Activated naive CD8-positive, alpha-beta T cell (primary cell): ENCODE results near the gene CMC2.

Source experiments
- H3K27ac Mint-ChIP-seq: one replicate; pipeline ENCODE4 v1.8.0; 2021; ENCODE audit warnings: mixed read lengths
- H3K27me3 Mint-ChIP-seq: one replicate; pipeline ENCODE4 v1.8.0; 2021; ENCODE audit warnings: mixed read lengths
- H3K36me3 Mint-ChIP-seq: one replicate; pipeline ENCODE4 v1.8.0; 2021; ENCODE audit warnings: mixed read lengths
- H3K4me1 Mint-ChIP-seq: one replicate; pipeline ENCODE4 v1.8.0; 2021; ENCODE audit warnings: low read depth, mixed read lengths
- H3K4me3 Mint-ChIP-seq: one replicate; pipeline ENCODE4 v1.8.0; 2021; ENCODE audit warnings: mild to moderate bottlenecking, mixed read lengths
- H3K9me3 Mint-ChIP-seq: one replicate; pipeline ENCODE4 v1.8.0; 2021; ENCODE audit warnings: low read depth, mixed read lengths

CMC2 gene

DNA sequence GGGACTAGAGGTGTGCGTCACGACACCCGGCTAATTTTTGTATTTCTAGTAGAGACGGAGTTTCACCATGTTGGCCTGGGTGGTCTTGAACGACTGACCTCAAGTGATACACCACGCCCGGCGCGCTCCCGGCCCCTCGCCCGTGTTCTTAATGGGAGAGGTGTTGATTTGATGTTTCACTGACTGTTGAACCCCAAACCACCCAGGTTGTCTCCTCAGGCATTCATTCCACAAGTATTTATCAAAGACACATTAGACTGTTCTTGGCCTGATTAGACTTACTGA lies 1.8 kb upstream of the CMC2 start:
- H3K36me3 Mint-ChIP-seq, result peaks cover 4% of the 10 kb centered on the region
- H3K9me3 Mint-ChIP-seq, result no peaks in the 10 kb centered on the region
- H3K4me3 Mint-ChIP-seq, result peak overlapping the region; percentile 99
- H3K4me1 Mint-ChIP-seq, result peaks cover 33% of the 10 kb centered on the region
- H3K27me3 Mint-ChIP-seq, result no peaks in the 10 kb centered on the region
- peak overlapping the region; percentile 100 for H3K27ac Mint-ChIP-seq

GRCh38 chr16:81006211-81006812 lies 373 bp downstream of the CMC2 start:
- Mint-ChIP-seq H3K4me1 (peaks cover 50% of the 10 kb centered on the region), H3K9me3 (no peaks in the 10 kb centered on the region), H3K27ac (peak overlapping the region; percentile 100), H3K36me3 (peaks cover 5% of the 10 kb centered on the region), H3K27me3 (no peaks in the 10 kb centered on the region), H3K4me3 (peak overlapping the region; percentile 99)

- H3K27me3 Mint-ChIP-seq, result no peaks in the 10 kb centered on the region
- no peaks in the 10 kb centered on the region for H3K9me3 Mint-ChIP-seq
- H3K36me3 Mint-ChIP-seq, result peaks cover 6% of the 10 kb centered on the region
- peaks cover 51% of the 10 kb centered on the region for H3K4me1 Mint-ChIP-seq
- peak overlapping the region; percentile 99 for H3K4me3 Mint-ChIP-seq
- H3K27ac Mint-ChIP-seq, result peak overlapping the region; percentile 100
Measured at GRCh38 chr16:81005610-81006161, 999 bp downstream of the CMC2 start.

- Mint-ChIP-seq H3K27me3 (no peaks in the 10 kb centered on the region), H3K27ac (peak overlapping the region; percentile 89), H3K9me3 (no peaks in the 10 kb centered on the region), H3K4me1 (peaks cover 58% of the 10 kb centered on the region), H3K36me3 (peaks cover 8% of the 10 kb centered on the region), H3K4me3 (peak overlapping the region; percentile 81)
Measured at GRCh38 chr16:81004646-81005353, 1.9 kb downstream of the CMC2 start.

- Mint-ChIP-seq H3K4me3 (peak overlapping the region; percentile 81), H3K9me3 (no peaks in the 10 kb centered on the region), H3K27ac (peak overlapping the region; percentile 89), H3K27me3 (no peaks in the 10 kb centered on the region), H3K36me3 (peaks cover 8% of the 10 kb centered on the region), H3K4me1 (peaks cover 66% of the 10 kb centered on the region)
Measured at GRCh38 chr16:81003610-81004460, 2.9 kb downstream of the CMC2 start.

DNA sequence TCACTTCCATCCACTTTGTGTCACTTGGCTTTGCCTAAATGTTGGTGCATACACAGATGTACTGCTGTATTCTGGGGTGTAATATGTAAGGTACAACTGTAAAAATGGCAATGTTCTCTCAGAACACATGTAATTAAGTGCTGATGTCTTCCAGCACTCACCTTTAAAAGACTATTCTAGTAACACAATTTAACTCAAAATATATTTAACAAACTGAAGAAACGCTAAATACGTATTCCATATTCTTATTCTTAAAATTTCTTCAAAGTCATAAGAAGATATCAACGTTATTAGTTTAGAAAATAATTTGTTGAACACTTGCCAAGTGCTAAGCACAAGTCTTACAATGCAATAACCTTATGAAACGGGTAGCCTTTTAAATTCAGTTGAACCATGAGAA lies 3.6 kb downstream of the CMC2 start:
- H3K9me3 Mint-ChIP-seq, result no peaks in the 10 kb centered on the region
- peaks cover 71% of the 10 kb centered on the region for H3K4me1 Mint-ChIP-seq
- peak overlapping the region; percentile 89 for H3K27ac Mint-ChIP-seq
- no peaks in the 10 kb centered on the region for H3K27me3 Mint-ChIP-seq
- peak overlapping the region; percentile 4 for H3K4me3 Mint-ChIP-seq
- peaks cover 8% of the 10 kb centered on the region for H3K36me3 Mint-ChIP-seq

- no peaks in the 10 kb centered on the region for H3K9me3 Mint-ChIP-seq
- no peaks in the 10 kb centered on the region for H3K27me3 Mint-ChIP-seq
Measured at GRCh38 chr16:81001330-81001729, 5.4 kb downstream of the CMC2 start.

DNA sequence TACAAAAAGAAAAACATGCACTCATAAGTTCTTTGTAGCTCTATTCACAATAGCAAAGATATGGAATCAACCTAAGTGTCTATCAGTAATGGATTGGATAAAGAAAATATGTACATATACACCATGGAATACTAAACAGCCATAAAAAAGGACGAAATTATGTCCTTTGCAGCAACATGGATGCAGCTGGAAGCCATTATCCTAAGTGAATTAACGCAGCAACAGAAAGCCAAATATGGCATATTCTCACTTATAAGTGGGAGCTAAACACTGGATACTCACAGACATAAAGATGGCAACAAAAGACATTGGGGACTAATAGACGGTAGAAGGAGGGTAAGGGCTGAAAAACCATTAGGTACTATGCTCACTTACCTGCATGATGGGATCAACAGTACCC lies 5.8 kb downstream of the CMC2 start:
- no peaks in the 10 kb centered on the region for H3K9me3 Mint-ChIP-seq
- no peak overlapping the region for H3K27ac Mint-ChIP-seq
- no peaks in the 10 kb centered on the region for H3K27me3 Mint-ChIP-seq
- H3K4me3 Mint-ChIP-seq, result no peak overlapping the region
- peaks cover 78% of the 10 kb centered on the region for H3K4me1 Mint-ChIP-seq
- H3K36me3 Mint-ChIP-seq, result peaks cover 8% of the 10 kb centered on the region

More at GRCh38 chr16:81001330-81001729, 5.4 kb downstream of the CMC2 start:
- H3K27ac Mint-ChIP-seq, result no peak overlapping the region
- no peak overlapping the region for H3K4me3 Mint-ChIP-seq
- H3K36me3 Mint-ChIP-seq, result peaks cover 8% of the 10 kb centered on the region
- peaks cover 82% of the 10 kb centered on the region for H3K4me1 Mint-ChIP-seq

DNA sequence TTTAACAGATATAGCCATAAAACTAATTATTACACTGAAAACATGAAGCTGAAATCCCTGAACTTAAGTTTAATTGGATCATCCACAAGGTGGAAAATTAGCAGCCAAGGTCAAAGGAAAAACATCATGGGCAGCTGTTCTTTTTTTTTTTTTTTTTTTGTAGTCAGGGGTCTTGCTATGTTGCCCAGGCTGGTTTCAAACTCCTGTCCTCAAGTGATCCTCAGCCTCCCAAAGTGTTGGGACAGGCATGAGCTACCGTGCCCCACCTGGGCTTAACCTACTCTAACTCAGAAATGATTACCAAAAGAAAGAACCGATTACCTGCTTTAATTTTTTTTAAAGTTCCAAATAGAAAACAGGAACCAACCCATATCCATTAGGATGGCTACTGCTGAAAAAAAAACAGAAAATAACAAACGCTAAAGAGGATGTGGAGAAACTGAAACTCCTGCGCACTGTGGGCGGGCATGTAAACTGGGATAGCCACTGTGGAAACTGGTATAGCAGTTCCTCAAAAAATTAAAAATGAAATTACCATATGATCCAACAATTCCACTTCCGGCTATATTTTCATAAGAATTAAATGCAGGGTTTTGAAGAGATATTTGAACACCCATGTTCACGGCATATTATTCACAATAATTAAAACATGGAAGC lies 8.6 kb downstream of the CMC2 start:
- Mint-ChIP-seq H3K4me3 (peak overlapping the region; percentile 38), H3K27ac (peak overlapping the region; percentile 92), H3K9me3 (no peaks in the 10 kb centered on the region), H3K36me3 (peaks cover 14% of the 10 kb centered on the region), H3K4me1 (peaks cover 72% of the 10 kb centered on the region), H3K27me3 (no peaks in the 10 kb centered on the region)

DNA sequence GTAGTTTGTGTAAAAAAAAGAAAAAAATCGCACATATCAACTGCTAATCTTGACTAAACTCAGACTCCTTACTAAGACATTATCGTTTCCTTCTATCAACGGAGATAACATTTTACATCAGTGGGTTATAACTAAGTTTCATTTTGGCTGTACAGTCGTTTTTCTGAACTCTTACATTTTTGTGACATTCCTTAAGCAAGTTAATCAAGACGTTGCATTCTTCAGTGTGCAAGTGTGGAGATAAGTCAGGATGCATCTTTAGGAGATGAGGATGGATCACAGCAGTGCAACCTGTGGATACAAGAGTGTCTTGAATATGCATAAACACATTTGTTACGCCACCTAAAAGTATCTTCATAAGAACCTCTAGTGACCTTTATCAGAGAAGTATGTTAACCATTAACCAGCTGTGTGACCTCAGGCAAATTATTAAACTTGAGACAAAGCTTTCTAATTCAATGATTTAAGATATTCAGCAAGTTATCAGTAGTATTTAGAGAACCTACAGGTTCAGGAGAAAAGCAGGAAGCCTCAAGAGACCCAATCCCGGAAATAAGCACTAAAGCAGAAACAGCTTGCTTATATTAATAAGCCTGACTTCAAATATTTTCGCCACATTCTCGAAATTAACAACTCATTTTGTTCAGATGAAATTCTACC lies 9.4 kb downstream of the CMC2 start:
- Mint-ChIP-seq H3K4me1 (peaks cover 70% of the 10 kb centered on the region), H3K27ac (peak overlapping the region; percentile 92), H3K36me3 (peaks cover 14% of the 10 kb centered on the region), H3K9me3 (no peaks in the 10 kb centered on the region), H3K27me3 (no peaks in the 10 kb centered on the region), H3K4me3 (peak overlapping the region; percentile 90)

GRCh38 chr16:80996688-80997138 lies 10.0 kb downstream of the CMC2 start:
- Mint-ChIP-seq H3K4me3 (peak overlapping the region; percentile 90), H3K9me3 (no peaks in the 10 kb centered on the region), H3K36me3 (peaks cover 14% of the 10 kb centered on the region), H3K27me3 (no peaks in the 10 kb centered on the region), H3K27ac (peak overlapping the region; percentile 92), H3K4me1 (peaks cover 67% of the 10 kb centered on the region)

- peaks cover 11% of the 10 kb centered on the region for H3K36me3 Mint-ChIP-seq
- peaks cover 56% of the 10 kb centered on the region for H3K4me1 Mint-ChIP-seq
Measured at GRCh38 chr16:80994451-80994850, 12.2 kb downstream of the CMC2 start.

GRCh38 chr16:80993834-80994233 lies 12.9 kb downstream of the CMC2 start:
- Mint-ChIP-seq H3K27me3 (no peaks in the 10 kb centered on the region), H3K4me3 (no peak overlapping the region), H3K4me1 (peaks cover 50% of the 10 kb centered on the region), H3K9me3 (no peaks in the 10 kb centered on the region), H3K36me3 (peaks cover 12% of the 10 kb centered on the region), H3K27ac (no peak overlapping the region)

More at GRCh38 chr16:80994451-80994850, 12.2 kb downstream of the CMC2 start:
- Mint-ChIP-seq H3K4me3 (no peak overlapping the region), H3K9me3 (no peaks in the 10 kb centered on the region), H3K27me3 (no peaks in the 10 kb centered on the region), H3K27ac (no peak overlapping the region)

DNA sequence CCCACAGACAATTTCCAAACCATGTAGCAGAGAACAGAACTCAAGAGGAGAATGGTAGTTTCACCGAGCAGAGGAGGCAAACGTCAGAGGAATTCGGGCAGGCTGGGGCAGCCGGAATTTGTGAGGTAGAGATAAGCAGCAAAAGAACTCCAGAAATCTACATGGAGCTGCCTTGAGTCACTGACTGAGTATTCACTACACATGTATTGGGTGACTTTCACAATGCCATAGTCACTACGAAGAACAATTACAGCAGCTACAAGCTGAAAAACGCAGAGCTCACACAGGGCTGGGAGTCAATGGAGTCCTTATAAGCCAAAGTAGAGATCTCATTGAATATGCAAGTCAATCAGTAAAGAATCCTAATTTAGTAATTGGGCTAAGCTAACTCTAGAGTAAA lies 13.4 kb downstream of the CMC2 start:
- peaks cover 46% of the 10 kb centered on the region for H3K4me1 Mint-ChIP-seq
- no peaks in the 10 kb centered on the region for H3K27me3 Mint-ChIP-seq
- H3K36me3 Mint-ChIP-seq, result peaks cover 12% of the 10 kb centered on the region
- H3K9me3 Mint-ChIP-seq, result no peaks in the 10 kb centered on the region
- H3K27ac Mint-ChIP-seq, result no peak overlapping the region
- H3K4me3 Mint-ChIP-seq, result no peak overlapping the region
